Trophoblast cell (in vitro differentiated cells and primary cell): Measurements from ENCODE around the gene TECTB.

Experiments
- DNase-seq, 2 donors: peaks; one replicate each; pipeline ENCODE4 v3.0.0-alpha.2; 2016
- H2AFZ ChIP-seq: 2 replicates; pipeline ENCODE4 v1.6.1; 2013; ENCODE audit warnings: low read length, moderate library complexity, mild to moderate bottlenecking; ENCODE audit not compliant: insufficient read depth, poor library complexity
- H2AK5ac ChIP-seq: 2 replicates; pipeline ENCODE4 v1.6.1; 2013; ENCODE audit warnings: mild to moderate bottlenecking, low read length
- H2BK120ac ChIP-seq: 2 replicates; pipeline ENCODE4 v1.6.1; 2013; ENCODE audit warnings: low read length, mild to moderate bottlenecking, moderate library complexity; ENCODE audit not compliant: insufficient read depth, poor library complexity
- H2BK12ac ChIP-seq: 2 replicates; pipeline ENCODE4 v1.6.1; 2013; ENCODE audit warnings: mild to moderate bottlenecking, low read length, moderate library complexity
- H2BK5ac ChIP-seq: 2 replicates; pipeline ENCODE4 v1.6.1; 2013; ENCODE audit warnings: low read length, low read depth, moderate library complexity, mild to moderate bottlenecking; ENCODE audit not compliant: poor library complexity
- H3K14ac ChIP-seq: 2 replicates; pipeline ENCODE4 v1.6.1; 2013; ENCODE audit warnings: mild to moderate bottlenecking, low read length
- H3K18ac ChIP-seq: 2 replicates; pipeline ENCODE4 v1.6.1; 2013; ENCODE audit warnings: mild to moderate bottlenecking, low read length
- H3K23ac ChIP-seq: 2 replicates; pipeline ENCODE4 v1.6.1; 2013; ENCODE audit warnings: low read length
- H3K27ac ChIP-seq: 2 replicates; pipeline ENCODE4 v1.5.1; 2013; ENCODE audit warnings: low read depth, mild to moderate bottlenecking, inconsistent platforms, low read length, moderate library complexity
- H3K27me3 ChIP-seq: 2 replicates; pipeline ENCODE4 v1.6.1; 2013; ENCODE audit warnings: inconsistent platforms, mild to moderate bottlenecking, low read length, moderate library complexity; ENCODE audit not compliant: insufficient read depth
- H3K36me3 ChIP-seq, 2 experiments: 1 replicate in 1 of 2; 2 replicates in 1 of 2; pipeline ENCODE4 v1.6.1; 2013; ENCODE audit warnings: low read length in 2 of 2, mild to moderate bottlenecking in 2 of 2, moderate library complexity in 1 of 2; ENCODE audit not compliant: insufficient read depth in 2 of 2, control insufficient read depth in 1 of 2
- H3K4ac ChIP-seq: 2 replicates; pipeline ENCODE4 v1.6.1; 2013; ENCODE audit warnings: low read depth, mild to moderate bottlenecking, low read length, moderate library complexity
- H3K4me1 ChIP-seq, 2 experiments: 1 replicate in 1 of 2; 2 replicates in 1 of 2; pipeline ENCODE4 v1.6.1; 2013; ENCODE audit warnings: low read length in 2 of 2, mild to moderate bottlenecking in 2 of 2, moderate library complexity in 1 of 2; ENCODE audit not compliant: insufficient read depth in 2 of 2, control insufficient read depth in 1 of 2
- H3K4me2 ChIP-seq: 2 replicates; pipeline ENCODE4 v1.6.1; 2013; ENCODE audit warnings: inconsistent platforms, mild to moderate bottlenecking, low read length, moderate library complexity
- H3K4me3 ChIP-seq: 2 replicates; pipeline ENCODE4 v1.5.1; 2013; ENCODE audit warnings: mild to moderate bottlenecking, low read depth, low read length, inconsistent platforms
- H3K79me1 ChIP-seq: one replicate; pipeline ENCODE4 v1.6.1; 2013; ENCODE audit warnings: low read length
- H3K79me2 ChIP-seq: 2 replicates; pipeline ENCODE4 v1.6.1; 2013; ENCODE audit warnings: low read length, mild to moderate bottlenecking; ENCODE audit not compliant: control insufficient read depth, insufficient read depth, poor library complexity
- H3K9ac ChIP-seq: 2 replicates; pipeline ENCODE4 v1.6.1; 2013; ENCODE audit warnings: mild to moderate bottlenecking, low read length
- H3K9me3 ChIP-seq: 2 replicates; pipeline ENCODE4 v1.6.1; 2013; ENCODE audit warnings: low read depth, mild to moderate bottlenecking, control low read depth, inconsistent platforms, low read length; ENCODE audit not compliant: insufficient read depth
- H4K12ac ChIP-seq: 2 replicates; pipeline ENCODE4 v1.6.1; 2013; ENCODE audit warnings: low read depth, mild to moderate bottlenecking, low read length, moderate library complexity
- H4K8ac ChIP-seq: 2 replicates; pipeline ENCODE4 v1.6.1; 2013; ENCODE audit warnings: low read depth, mild to moderate bottlenecking, low read length, moderate library complexity
- H4K91ac ChIP-seq: one replicate; pipeline ENCODE4 v1.6.1; 2013; ENCODE audit warnings: low read depth, mild to moderate bottlenecking, low read length, moderate library complexity
- WGBS: extraction: QIAGEN DNeasy Blood & Tissue Kit; methylation state at CpG from one replicate; pipeline ENCODE4 v1.1.7; 2013; ENCODE audit warnings: missing lambda C conversion rate; ENCODE audit not compliant: insufficient read length, insufficient coverage; ENCODE audit errors: extremely low coverage; 5-methylcytosine and 5-hydroxymethylcytosine counted together

Gene TECTB

GRCh38 chr10:112260831-112261230 lies 22.4 kb upstream of the TECTB start:
- H3K27ac ChIP-seq = no peak overlapping the region
- no peak overlapping the region for H3K14ac ChIP-seq
- no peak overlapping the region for H3K4ac ChIP-seq
- no peak overlapping the region for H2BK12ac ChIP-seq
- H3K23ac ChIP-seq = no peak overlapping the region
- no peak overlapping the region for H2BK5ac ChIP-seq
- no peak overlapping the region for H3K9ac ChIP-seq
- no peak overlapping the region for H3K4me3 ChIP-seq
- no peak overlapping the region for H4K8ac ChIP-seq
- H3K4me2 ChIP-seq = no peak overlapping the region
- no peaks in the 10 kb centered on the region for H3K79me2 ChIP-seq
- no peaks in the 10 kb centered on the region for H3K79me1 ChIP-seq
- no peaks in the 10 kb centered on the region for H3K27me3 ChIP-seq
- no peak overlapping the region for H2AK5ac ChIP-seq
- H2AFZ ChIP-seq = no peak overlapping the region
- H3K18ac ChIP-seq = no peak overlapping the region
- WGBS = no CpG with 5 or more reads among the region's 5 CpGs
- no peak overlapping the region for H2BK120ac ChIP-seq
- H4K12ac ChIP-seq = no peak overlapping the region
- H3K36me3 ChIP-seq = no peaks in the 10 kb centered on the region
- H3K4me1 ChIP-seq = no peaks in the 10 kb centered on the region
- DNase-seq = no peak
- H3K9me3 ChIP-seq = no peaks in the 10 kb centered on the region
- H4K91ac ChIP-seq = no peak overlapping the region

- Histone ChIP-seq H4K91ac (no peak overlapping the region), H3K4me1 (no peaks in the 10 kb centered on the region), H3K23ac (no peak overlapping the region), H3K79me2 (no peaks in the 10 kb centered on the region), H2AFZ (no peak overlapping the region), H3K4ac (no peak overlapping the region), H3K4me3 (no peak overlapping the region), H3K79me1 (no peaks in the 10 kb centered on the region), H3K36me3 (no peaks in the 10 kb centered on the region), H3K18ac (no peak overlapping the region), H2BK12ac (no peak overlapping the region), H3K9me3 (no peaks in the 10 kb centered on the region), H3K27me3 (no peaks in the 10 kb centered on the region), H3K9ac (no peak overlapping the region), H3K27ac (no peak overlapping the region), H3K14ac (no peak overlapping the region), H4K12ac (no peak overlapping the region), H2BK5ac (no peak overlapping the region), H4K8ac (no peak overlapping the region), H2BK120ac (no peak overlapping the region), H2AK5ac (no peak overlapping the region), H3K4me2 (no peak overlapping the region)
- peak in 1 of 2 donors; percentile 48 for DNase-seq
- no CpG with 5 or more reads among the region's 4 CpGs for WGBS
Measured at GRCh38 chr10:112261281-112261822, 21.8 kb upstream of the TECTB start.

- Histone ChIP-seq H3K4me2 (no peak overlapping the region), H3K4ac (no peak overlapping the region), H2BK120ac (no peak overlapping the region), H3K9ac (no peak overlapping the region), H3K79me1 (no peaks in the 10 kb centered on the region), H2BK12ac (no peak overlapping the region), H2AFZ (no peak overlapping the region), H4K8ac (no peak overlapping the region), H3K4me3 (no peak overlapping the region), H3K36me3 (no peaks in the 10 kb centered on the region), H4K91ac (no peak overlapping the region), H3K23ac (no peak overlapping the region), H2BK5ac (no peak overlapping the region), H3K79me2 (no peaks in the 10 kb centered on the region), H3K14ac (no peak overlapping the region), H3K27me3 (no peaks in the 10 kb centered on the region), H3K4me1 (no peaks in the 10 kb centered on the region), H3K18ac (no peak overlapping the region), H4K12ac (no peak overlapping the region), H2AK5ac (no peak overlapping the region), H3K27ac (no peak overlapping the region), H3K9me3 (no peaks in the 10 kb centered on the region)
- no CpG with 5 or more reads among the region's 6 CpGs for WGBS
- no peak for DNase-seq
Measured at GRCh38 chr10:112262546-112262945, 20.7 kb upstream of the TECTB start.

- DNase-seq = no peak
- Histone ChIP-seq H3K9me3 (no peaks in the 10 kb centered on the region), H3K23ac (no peak overlapping the region), H3K18ac (no peak overlapping the region), H3K14ac (no peak overlapping the region), H3K36me3 (no peaks in the 10 kb centered on the region), H4K91ac (no peak overlapping the region), H3K4me2 (no peak overlapping the region), H3K4me1 (no peaks in the 10 kb centered on the region), H3K27me3 (no peaks in the 10 kb centered on the region), H4K12ac (no peak overlapping the region), H3K27ac (no peak overlapping the region), H2AFZ (no peak overlapping the region), H3K9ac (no peak overlapping the region), H3K4me3 (no peak overlapping the region), H4K8ac (no peak overlapping the region), H2BK120ac (no peak overlapping the region), H3K79me1 (no peaks in the 10 kb centered on the region), H2AK5ac (no peak overlapping the region), H3K4ac (no peak overlapping the region), H2BK5ac (no peak overlapping the region), H2BK12ac (no peak overlapping the region), H3K79me2 (no peaks in the 10 kb centered on the region)
- no CpG with 5 or more reads among the region's 2 CpGs for WGBS
Measured at GRCh38 chr10:112265745-112266144, 17.5 kb upstream of the TECTB start.
